ENCODE data around the gene PGPEP1.
"Not testable (repeated sequence)": the region's sequence is repeated elsewhere in the genome, so short reads cannot be mapped to it uniquely, and the experiment has no call there.

PGPEP1 gene

GRCh38 chr19:18326772-18327171 is 13.6 kb upstream of the PGPEP1 start:
- in situ Hi-C loops (cut with HindIII; ENCODE audit: low pct_ligation_motif_present, low pct_unique_long_range_greater_than_20kb, low sequenced_read_pairs) = no loop called here
- DNase-seq = no peak

GRCh38 chr19:18328340-18329034 is 11.9 kb upstream of the PGPEP1 start:
- peak; percentile 97 for DNase-seq
- in situ Hi-C loops (cut with HindIII; ENCODE audit: low pct_ligation_motif_present, low pct_unique_long_range_greater_than_20kb, low sequenced_read_pairs) = no loop called here

- DNase-seq = no peak
- in situ Hi-C loops (cut with HindIII; ENCODE audit: low pct_ligation_motif_present, low pct_unique_long_range_greater_than_20kb, low sequenced_read_pairs) = no loop called here
Measured at GRCh38 chr19:18329035-18329376, 11.4 kb upstream of the PGPEP1 start.

GRCh38 chr19:18330868-18331267 is 9.5 kb upstream of the PGPEP1 start:
- no peak for DNase-seq
- in situ Hi-C loops (cut with HindIII; ENCODE audit: low pct_ligation_motif_present, low pct_unique_long_range_greater_than_20kb, low sequenced_read_pairs) = no loop called here

- no peak for DNase-seq
- in situ Hi-C loops (cut with HindIII; ENCODE audit: low pct_ligation_motif_present, low pct_unique_long_range_greater_than_20kb, low sequenced_read_pairs) = no loop called here
Measured at GRCh38 chr19:18332917-18333530, 7.4 kb upstream of the PGPEP1 start.

GRCh38 chr19:18333680-18334079 is 6.7 kb upstream of the PGPEP1 start:
- in situ Hi-C loops (cut with HindIII; ENCODE audit: low pct_ligation_motif_present, low pct_unique_long_range_greater_than_20kb, low sequenced_read_pairs) = no loop called here

GRCh38 chr19:18336121-18336520 is 4.3 kb upstream of the PGPEP1 start:
- in situ Hi-C loops (cut with HindIII; ENCODE audit: low pct_ligation_motif_present, low pct_unique_long_range_greater_than_20kb, low sequenced_read_pairs) = no loop called here
- DNase-seq = no peak

More at GRCh38 chr19:18333680-18334079, 6.7 kb upstream of the PGPEP1 start:
- no peak for DNase-seq

- no peak for DNase-seq
- in situ Hi-C loops (cut with HindIII; ENCODE audit: low pct_ligation_motif_present, low pct_unique_long_range_greater_than_20kb, low sequenced_read_pairs) = no loop called here
Measured at GRCh38 chr19:18338541-18338940, 1.9 kb upstream of the PGPEP1 start.

- in situ Hi-C loops (cut with HindIII; ENCODE audit: low pct_ligation_motif_present, low pct_unique_long_range_greater_than_20kb, low sequenced_read_pairs) = no loop called here
Measured at GRCh38 chr19:18339723-18340122, 675 bp upstream of the PGPEP1 start.

GRCh38 chr19:18340990-18341868 is 831 bp downstream of the PGPEP1 start:
- in situ Hi-C loops (cut with HindIII; ENCODE audit: low pct_ligation_motif_present, low pct_unique_long_range_greater_than_20kb, low sequenced_read_pairs) = no loop called here
- DNase-seq = peak; percentile 50

More at GRCh38 chr19:18339723-18340122, 675 bp upstream of the PGPEP1 start:
- peak; percentile 38 for DNase-seq

GRCh38 chr19:18342090-18342632 is 1.8 kb downstream of the PGPEP1 start:
- in situ Hi-C loops (cut with HindIII; ENCODE audit: low pct_ligation_motif_present, low pct_unique_long_range_greater_than_20kb, low sequenced_read_pairs) = no loop called here
- no peak for DNase-seq

GRCh38 chr19:18344582-18344950 is 4.2 kb downstream of the PGPEP1 start:
- in situ Hi-C loops (cut with HindIII; ENCODE audit: low pct_ligation_motif_present, low pct_unique_long_range_greater_than_20kb, low sequenced_read_pairs) = no loop called here
- no peak for DNase-seq

GRCh38 chr19:18345296-18345695 is 4.9 kb downstream of the PGPEP1 start:
- DNase-seq = no peak
- in situ Hi-C loops (cut with HindIII; ENCODE audit: low pct_ligation_motif_present, low pct_unique_long_range_greater_than_20kb, low sequenced_read_pairs) = no loop called here

GRCh38 chr19:18346091-18346490 is 5.7 kb downstream of the PGPEP1 start:
- no peak for DNase-seq

GRCh38 chr19:18348171-18348570 is 7.8 kb downstream of the PGPEP1 start:
- in situ Hi-C loops (cut with HindIII; ENCODE audit: low pct_ligation_motif_present, low pct_unique_long_range_greater_than_20kb, low sequenced_read_pairs) = no loop called here
- no peak for DNase-seq

More at GRCh38 chr19:18346091-18346490, 5.7 kb downstream of the PGPEP1 start:
- in situ Hi-C loops (cut with HindIII; ENCODE audit: low pct_ligation_motif_present, low pct_unique_long_range_greater_than_20kb, low sequenced_read_pairs) = no loop called here

- DNase-seq; in situ Hi-C loops (cut with HindIII; ENCODE audit: low pct_ligation_motif_present, low pct_unique_long_range_greater_than_20kb, low sequenced_read_pairs): not testable (repeated sequence)
Measured at GRCh38 chr19:18348818-18349339, 8.5 kb downstream of the PGPEP1 start.

- DNase-seq = peak; percentile 59
- in situ Hi-C loops (cut with HindIII; ENCODE audit: low pct_ligation_motif_present, low pct_unique_long_range_greater_than_20kb, low sequenced_read_pairs) = no loop called here
Measured at GRCh38 chr19:18349524-18350128, 9.2 kb downstream of the PGPEP1 start.

GRCh38 chr19:18350490-18350889 is 10.1 kb downstream of the PGPEP1 start:
- no peak for DNase-seq
- in situ Hi-C loops (cut with HindIII; ENCODE audit: low pct_ligation_motif_present, low pct_unique_long_range_greater_than_20kb, low sequenced_read_pairs) = no loop called here

GRCh38 chr19:18351544-18351943 is 11.1 kb downstream of the PGPEP1 start:
- no peak for DNase-seq
- in situ Hi-C loops (cut with HindIII; ENCODE audit: low pct_ligation_motif_present, low pct_unique_long_range_greater_than_20kb, low sequenced_read_pairs) = no loop called here
